A673 (cell line): ENCODE data around the gene XIRP2. TPM values are rescaled to one million over a fixed set of nuclear protein-coding genes. Genes with fewer than 3 reads are reported as not detected.

ENCODE experiments used
- BruUV-seq: library from RNA; stranded (reverse); fragments of 400-500 nt; replicated peaks from 2 replicates; lab custom pipeline; 2021; lab: Mats Ljungman, UMichigan
- CTCF ChIA-PET: fragments of 300-600 bp; sonication (Branson Sonifier 250); formaldehyde crosslinking; loops from one replicate; lab custom pipeline; 2022; ENCODE audit warnings: antibody characterized with exemption; lab: Charles Lee
- POLR2A ChIA-PET: fragments of 300-600 bp; sonication (Branson Sonifier 250); formaldehyde crosslinking; loops from one replicate; lab custom pipeline; 2022; ENCODE audit warnings: antibody characterized with exemption; ENCODE audit not compliant: low non-redundant PET; lab: Charles Lee
- DNase-seq: peaks from one replicate; pipeline ENCODE4 v3.0.0-alpha.2; 2015; ENCODE audit warnings: low spot score
- H3K27ac ChIP-seq: fragments of 200-600 bp; sonication (generic); 2 replicates; pipeline ENCODE4 v1.5.1; 2016; ENCODE audit warnings: mixed run types, low read depth, mild to moderate bottlenecking, mixed read lengths, antibody characterized with exemption, low read length; ENCODE audit not compliant: poor library complexity, severe bottlenecking
- H3K27me3 ChIP-seq: fragments of 200-600 bp; sonication (generic); replicated peaks from 2 replicates; pipeline ENCODE4 v1.6.1; 2017; ENCODE audit warnings: mixed run types, low read depth, mild to moderate bottlenecking, mixed read lengths, antibody characterized with exemption, low read length; ENCODE audit not compliant: insufficient read depth, poor library complexity
- H3K36me3 ChIP-seq: fragments of 200-600 bp; sonication (generic); 2 replicates; pipeline ENCODE4 v1.6.1; 2016; ENCODE audit warnings: mixed run types, mild to moderate bottlenecking, mixed read lengths, antibody characterized with exemption, low read length; ENCODE audit not compliant: insufficient read depth, poor library complexity, severe bottlenecking
- H3K4me1 ChIP-seq: fragments of 200-600 bp; sonication (generic); 2 replicates; pipeline ENCODE4 v1.6.1; 2017; ENCODE audit warnings: mixed run types, mild to moderate bottlenecking, mixed read lengths, antibody characterized with exemption, low read length; ENCODE audit not compliant: insufficient read depth, poor library complexity, severe bottlenecking
- H3K4me3 ChIP-seq: fragments of 200-600 bp; sonication (generic); 2 replicates; pipeline ENCODE4 v1.5.1; 2016; ENCODE audit warnings: low read depth, mixed run types, mild to moderate bottlenecking, mixed read lengths, low read length; ENCODE audit not compliant: poor library complexity, severe bottlenecking
- H3K9me3 ChIP-seq: fragments of 200-600 bp; sonication (generic); 2 replicates; pipeline ENCODE4 v1.6.1; 2016; ENCODE audit warnings: mixed run types, low read depth, mild to moderate bottlenecking, mixed read lengths, antibody characterized with exemption, low read length; ENCODE audit not compliant: poor library complexity, severe bottlenecking
- EZH2 ChIP-seq: fragments of 200-600 bp; sonication (generic); IDR thresholded peaks from 2 replicates; pipeline ENCODE4 v1.6.1; 2017; ENCODE audit warnings: borderline replicate concordance, low read depth, mild to moderate bottlenecking, mixed read lengths, antibody characterized with exemption, low read length; ENCODE audit not compliant: poor library complexity, severe bottlenecking
- intact Hi-C: fragments of 100-400 bp; cut with micrococcal nuclease; formaldehyde crosslinking; loops from one replicate; pipeline ENCODE4 v1.10.0; 2022; ENCODE audit not compliant: unreplicated experiment
- total RNA-seq: library from RNA; stranded (reverse); gene quantifications from 2 replicates; pipeline ENCODE4 v1.2.3, GENCODE V29; 2021
- TF ChIP-seq, protein P1 (sequence below): fragments of 300-800, 200-600 bp; sonication (generic); conservative IDR thresholded peaks from 2 replicates; pipeline ENCODE4 v1.5.1; 2017; ENCODE audit warnings: low read depth, mild to moderate bottlenecking, antibody characterized with exemption, low read length, moderate library complexity, mixed read lengths

XIRP2 gene
- total RNA-seq, 1 experiment from 2014 or later: 0.04 TPM

DNA sequence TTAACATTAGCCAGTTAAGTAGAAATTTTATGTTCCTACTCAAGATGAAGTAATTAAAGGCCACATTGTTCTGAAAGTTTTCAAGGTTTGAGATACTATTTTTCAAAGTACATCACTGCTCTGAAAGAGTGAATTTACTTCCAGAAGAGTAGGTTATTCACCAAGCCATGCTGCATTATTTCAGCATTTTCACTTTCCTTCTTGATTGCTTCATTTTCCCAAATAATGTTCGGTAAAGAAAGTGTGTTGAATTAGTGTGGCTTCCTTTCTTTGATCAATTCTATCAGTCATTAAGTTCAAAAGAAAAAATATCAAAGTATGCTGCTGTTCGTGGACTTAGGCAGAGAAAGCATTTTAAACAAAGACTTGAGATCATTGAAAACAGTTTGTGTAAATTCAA, 310.3 kb downstream of the XIRP2 start:
- Histone ChIP-seq H3K27ac (peak overlapping the region; percentile 58), H3K4me3 (no peak overlapping the region), H3K36me3 (no peaks in the 10 kb centered on the region), H3K4me1 (peaks cover 22% of the 10 kb centered on the region), H3K27me3 (no peaks in the 10 kb centered on the region), H3K9me3 (no peaks in the 10 kb centered on the region)
- DNase-seq: no peak
- TF ChIP-seq, protein P1, sequence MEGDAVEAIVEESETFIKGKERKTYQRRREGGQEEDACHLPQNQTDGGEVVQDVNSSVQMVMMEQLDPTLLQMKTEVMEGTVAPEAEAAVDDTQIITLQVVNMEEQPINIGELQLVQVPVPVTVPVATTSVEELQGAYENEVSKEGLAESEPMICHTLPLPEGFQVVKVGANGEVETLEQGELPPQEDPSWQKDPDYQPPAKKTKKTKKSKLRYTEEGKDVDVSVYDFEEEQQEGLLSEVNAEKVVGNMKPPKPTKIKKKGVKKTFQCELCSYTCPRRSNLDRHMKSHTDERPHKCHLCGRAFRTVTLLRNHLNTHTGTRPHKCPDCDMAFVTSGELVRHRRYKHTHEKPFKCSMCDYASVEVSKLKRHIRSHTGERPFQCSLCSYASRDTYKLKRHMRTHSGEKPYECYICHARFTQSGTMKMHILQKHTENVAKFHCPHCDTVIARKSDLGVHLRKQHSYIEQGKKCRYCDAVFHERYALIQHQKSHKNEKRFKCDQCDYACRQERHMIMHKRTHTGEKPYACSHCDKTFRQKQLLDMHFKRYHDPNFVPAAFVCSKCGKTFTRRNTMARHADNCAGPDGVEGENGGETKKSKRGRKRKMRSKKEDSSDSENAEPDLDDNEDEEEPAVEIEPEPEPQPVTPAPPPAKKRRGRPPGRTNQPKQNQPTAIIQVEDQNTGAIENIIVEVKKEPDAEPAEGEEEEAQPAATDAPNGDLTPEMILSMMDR: no peak
- no peak for TF ChIP-seq EZH2
- ChIA-PET CTCF (no interaction called here), POLR2A (no interaction called here)
- no TSS peak for BruUV-seq
- intact Hi-C loops: no loop called here

DNA sequence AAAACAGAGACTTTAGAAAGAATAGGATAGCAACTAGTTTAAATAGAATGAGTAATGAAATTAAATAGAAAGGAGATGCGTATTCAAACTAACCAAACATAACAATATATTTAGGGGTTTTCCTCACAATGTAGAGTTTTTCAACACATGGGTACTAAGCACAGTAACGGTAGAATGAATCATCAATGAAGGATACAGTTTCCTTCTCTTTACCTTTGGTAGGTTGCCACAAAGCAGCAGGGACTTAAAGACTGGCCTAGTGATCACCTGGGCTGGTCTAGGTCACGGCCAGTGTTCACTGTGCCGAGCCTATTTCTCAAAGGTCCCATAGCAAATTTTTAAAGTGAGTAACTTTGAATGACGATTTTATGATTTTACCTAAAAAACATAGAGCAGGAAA, 311.7 kb downstream of the XIRP2 start:
- DNase-seq: no peak
- H3K9me3 ChIP-seq: no peaks in the 10 kb centered on the region
- no peak overlapping the region for H3K4me3 ChIP-seq
- ChIA-PET POLR2A (no interaction called here), CTCF (no interaction called here)
- no peaks in the 10 kb centered on the region for H3K27me3 ChIP-seq
- peaks cover 22% of the 10 kb centered on the region for H3K4me1 ChIP-seq
- BruUV-seq: no TSS peak
- H3K27ac ChIP-seq: no peak overlapping the region
- TF ChIP-seq, protein P1: no peak
- TF ChIP-seq EZH2: no peak
- intact Hi-C loops: no loop called here
- H3K36me3 ChIP-seq: no peaks in the 10 kb centered on the region

- Histone ChIP-seq H3K36me3 (no peaks in the 10 kb centered on the region), H3K4me1 (peaks cover 5% of the 10 kb centered on the region), H3K27ac (no peak overlapping the region), H3K9me3 (no peaks in the 10 kb centered on the region), H3K4me3 (no peak overlapping the region), H3K27me3 (no peaks in the 10 kb centered on the region)
- intact Hi-C loops: no loop called here
- TF ChIP-seq, protein P1: no peak
- TF ChIP-seq EZH2: no peak
- POLR2A ChIA-PET: no interaction called here
- no peak for DNase-seq
- no TSS peak for BruUV-seq
- CTCF ChIA-PET: no interaction called here
Measured at GRCh38 chr2:167209784-167210183, 321.5 kb downstream of the XIRP2 start.
